Vagina (tissue), 2 donors: ENCODE results near the gene CHN1. TPM values are rescaled to one million over a fixed set of nuclear protein-coding genes. Genes with fewer than 3 reads are reported as not detected.

Experiments used
- DNase-seq, 2 donors: peaks; one replicate each; pipeline ENCODE4 v3.0.0-alpha.2; 2017; ENCODE audit errors: extremely low spot score in 2 of 2
- H3K27ac ChIP-seq: fragments of 200-600 bp; sonication (generic); one replicate; pipeline ENCODE4 v1.5.1; 2019
- H3K27me3 ChIP-seq: fragments of 200-600 bp; sonication (generic); one replicate; pipeline ENCODE4 v1.5.1; 2019
- H3K36me3 ChIP-seq, 2 donors: fragments of 200-600 bp; sonication (generic); one replicate each; pipeline ENCODE4 v1.5.1; 2017 to 2019
- H3K4me1 ChIP-seq: fragments of 200-600 bp; sonication (generic); one replicate; pipeline ENCODE4 v1.5.1; 2019
- H3K4me3 ChIP-seq, 2 donors: fragments of 200-600 bp; sonication (generic); 1 replicate in 1 of 2; 2 replicates in 1 of 2; pipeline ENCODE4 v1.5.1; 2016 to 2019
- H3K9me3 ChIP-seq: fragments of 200-600 bp; sonication (generic); one replicate; pipeline ENCODE4 v1.5.1; 2019
- CTCF ChIP-seq, 3 experiments: fragments of 450-650 bp in 2 of 3; fragments of 200-600 bp in 1 of 3; sonication (generic) in 1 of 3; IDR thresholded peaks; one replicate each; pipeline ENCODE4 v1.5.1; 2017 to 2019; ENCODE audit warnings: antibody characterized with exemption in 3 of 3, mild to moderate bottlenecking in 2 of 3, moderate library complexity in 2 of 3
- POLR2A ChIP-seq, 2 donors: fragments of 450-650 bp; IDR thresholded peaks; one replicate each; pipeline ENCODE4 v1.6.1; 2017; ENCODE audit warnings: antibody characterized with exemption in 2 of 2, mild to moderate bottlenecking in 2 of 2, moderate library complexity in 2 of 2
- POLR2AphosphoS5 ChIP-seq, 2 donors: sonication (generic); formaldehyde crosslinking; IDR thresholded peaks; one replicate each; pipeline ENCODE4 v1.9.0; 2017; ENCODE audit warnings: antibody characterized with exemption in 2 of 2, mild to moderate bottlenecking in 2 of 2, low read depth in 1 of 2; ENCODE audit not compliant: insufficient read depth in 1 of 2
- intact Hi-C: fragments of 100-400 bp; cut with DNase I; formaldehyde crosslinking; loops from one replicate; pipeline ENCODE4 v1.15.1; 2023
- total RNA-seq: library from RNA; depleted of rRNA; stranded (reverse); fragments of >200 nt; gene quantifications from one replicate; pipeline ENCODE4 v1.2.3, GENCODE V29; 2016

Gene CHN1
- total RNA-seq, 1 donor from 2014 or later = 9.6 TPM

GRCh38 chr2:174815526-174815925 is 189.7 kb downstream of the CHN1 start:
- H3K4me1 ChIP-seq = no peaks in the 10 kb centered on the region
- no peaks in the 10 kb centered on the region for H3K9me3 ChIP-seq
- intact Hi-C loops = no loop called here
- no peak overlapping the region for H3K4me3 ChIP-seq
- no peaks in the 10 kb centered on the region for H3K27me3 ChIP-seq
- H3K27ac ChIP-seq = no peak overlapping the region
- DNase-seq = no peak
- no peaks in the 10 kb centered on the region for H3K36me3 ChIP-seq
- TF ChIP-seq POLR2AphosphoS5 (IDR thresholded peaks at IDR 0.05; ENCODE audit: insufficient read depth in 1 of 2, low read depth in 1 of 2) (no peak), POLR2A (IDR thresholded peaks at IDR 0.05) (no peak), CTCF (IDR thresholded peaks at IDR 0.05) (no peak)

GRCh38 chr2:174812037-174812436 is 193.1 kb downstream of the CHN1 start:
- Histone ChIP-seq H3K4me1 (no peaks in the 10 kb centered on the region), H3K27ac (no peak overlapping the region), H3K27me3 (no peaks in the 10 kb centered on the region), H3K9me3 (no peaks in the 10 kb centered on the region), H3K36me3 (no peaks in the 10 kb centered on the region), H3K4me3 (no peak overlapping the region)
- intact Hi-C loops = no loop called here
- no peak for TF ChIP-seq POLR2AphosphoS5 (IDR thresholded peaks at IDR 0.05; ENCODE audit: insufficient read depth in 1 of 2, low read depth in 1 of 2)
- no peak for TF ChIP-seq POLR2A (IDR thresholded peaks at IDR 0.05)
- no peak for TF ChIP-seq CTCF (IDR thresholded peaks at IDR 0.05)
- no peak for DNase-seq

GRCh38 chr2:174807931-174808330 is 197.2 kb downstream of the CHN1 start:
- Histone ChIP-seq H3K4me1 (no peaks in the 10 kb centered on the region), H3K36me3 (no peaks in the 10 kb centered on the region), H3K9me3 (no peaks in the 10 kb centered on the region), H3K4me3 (no peak overlapping the region), H3K27me3 (no peaks in the 10 kb centered on the region), H3K27ac (no peak overlapping the region)
- no peak for DNase-seq
- TF ChIP-seq POLR2AphosphoS5 (IDR thresholded peaks at IDR 0.05; ENCODE audit: insufficient read depth in 1 of 2, low read depth in 1 of 2) = no peak
- TF ChIP-seq POLR2A (IDR thresholded peaks at IDR 0.05) = no peak
- TF ChIP-seq CTCF (IDR thresholded peaks at IDR 0.05) = no peak
- intact Hi-C loops = no loop called here

GRCh38 chr2:174805803-174806202 is 199.4 kb downstream of the CHN1 start:
- H3K4me1 ChIP-seq = no peaks in the 10 kb centered on the region
- no peaks in the 10 kb centered on the region for H3K36me3 ChIP-seq
- DNase-seq = no peak
- no peaks in the 10 kb centered on the region for H3K27me3 ChIP-seq
- H3K27ac ChIP-seq = no peak overlapping the region
- TF ChIP-seq POLR2AphosphoS5 (IDR thresholded peaks at IDR 0.05; ENCODE audit: insufficient read depth in 1 of 2, low read depth in 1 of 2) = no peak
- intact Hi-C loops = no loop called here
- H3K9me3 ChIP-seq = no peaks in the 10 kb centered on the region
- no peak overlapping the region for H3K4me3 ChIP-seq

GRCh38 chr2:174802459-174802858 is 202.7 kb downstream of the CHN1 start:
- no peaks in the 10 kb centered on the region for H3K36me3 ChIP-seq
- H3K27me3 ChIP-seq = no peaks in the 10 kb centered on the region
- TF ChIP-seq CTCF (IDR thresholded peaks at IDR 0.05) (no peak), POLR2A (IDR thresholded peaks at IDR 0.05) (no peak), POLR2AphosphoS5 (IDR thresholded peaks at IDR 0.05; ENCODE audit: insufficient read depth in 1 of 2, low read depth in 1 of 2) (no peak)
- no peak overlapping the region for H3K27ac ChIP-seq
- DNase-seq = no peak
- H3K4me3 ChIP-seq = no peak overlapping the region
- intact Hi-C loops = no loop called here
- no peaks in the 10 kb centered on the region for H3K9me3 ChIP-seq
- H3K4me1 ChIP-seq = peaks cover 9% of the 10 kb centered on the region
